Measurements from ENCODE around the gene NDN. TPM values are rescaled to one million over a fixed set of nuclear protein-coding genes. Genes with fewer than 3 reads are reported as not detected.

NDN gene
- polyA plus RNA-seq, 1 donor, result 67.1 TPM

DNA sequence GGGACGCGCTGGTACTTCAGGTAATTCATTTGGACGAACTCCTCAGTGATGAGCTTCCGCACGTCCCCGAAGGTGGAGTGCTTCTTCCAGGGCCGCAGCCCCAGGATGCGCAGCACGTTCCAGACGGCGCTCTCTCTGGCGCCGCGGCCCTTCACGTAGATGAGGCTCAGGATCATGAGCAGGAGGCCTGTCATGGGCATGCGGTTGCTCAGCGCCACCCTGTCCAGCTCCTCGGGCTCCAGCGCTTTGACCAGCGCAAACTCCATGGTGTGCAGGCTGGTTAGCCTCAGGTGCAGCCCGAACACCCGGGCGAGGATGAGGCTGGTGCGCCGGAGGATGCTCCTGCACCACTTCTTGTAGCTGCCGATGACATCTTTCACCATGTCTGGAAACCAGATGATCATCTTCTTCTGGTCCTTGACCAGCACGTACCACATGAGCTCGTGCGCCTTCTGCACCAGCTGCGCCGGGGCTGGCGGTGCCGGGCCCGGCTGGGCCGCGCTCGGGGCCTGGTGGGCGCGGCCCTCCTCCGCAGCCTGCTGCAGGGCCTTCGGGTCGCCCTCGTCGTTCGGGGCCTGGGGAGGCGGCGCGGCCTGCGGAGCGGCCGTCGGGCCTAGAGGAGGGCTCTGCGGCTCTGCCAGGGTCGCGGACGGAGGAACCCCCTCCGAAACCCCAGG, 501 bp downstream of the NDN start:
- Histone ChIP-seq H3K9me3 (ENCODE audit: control insufficient read depth, low read depth, low read length) (peaks cover 6% of the 10 kb centered on the region), H3K27me3 (ENCODE audit: control insufficient read depth, insufficient read depth, low read length) (no peaks in the 10 kb centered on the region), H3K36me3 (ENCODE audit: control insufficient read depth, insufficient read depth, low read length) (no peaks in the 10 kb centered on the region), H3K4me3 (ENCODE audit: low read length) (peak overlapping the region; percentile 64), H3K4me1 (ENCODE audit: control insufficient read depth, insufficient read depth, low read length) (peaks cover 17% of the 10 kb centered on the region), H3K27ac (ENCODE audit: low read length) (peak overlapping the region; percentile 51)
- WGBS (ENCODE audit: insufficient coverage, low lambda C conversion rate), result no CpG with 5 or more reads among the region's 57 CpGs
- DNase-seq, result peak in 1 of 2 donors; percentile 35

DNA sequence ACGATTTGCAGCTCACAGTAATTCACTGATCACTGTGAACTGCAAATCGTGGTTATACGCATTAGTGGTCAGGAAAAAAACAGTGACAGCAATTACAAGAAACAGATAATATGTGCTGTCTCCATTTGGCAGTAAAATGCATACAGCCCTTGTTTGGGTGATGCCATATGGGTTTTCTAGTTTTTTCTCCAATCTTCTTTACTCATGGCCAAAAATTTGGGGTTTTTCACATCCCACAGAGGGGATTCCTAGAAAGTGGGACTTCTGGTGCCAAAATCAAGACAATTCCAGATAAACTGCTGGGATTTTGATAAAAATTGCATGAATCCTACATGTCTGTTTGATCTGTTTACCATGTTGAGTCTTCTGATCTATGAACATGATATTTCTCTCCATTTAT, 15.6 kb downstream of the NDN start:
- H3K4me3 ChIP-seq (ENCODE audit: low read length), result no peak overlapping the region
- H3K9me3 ChIP-seq (ENCODE audit: control insufficient read depth, low read depth, low read length), result peaks cover 3% of the 10 kb centered on the region
- no peak for DNase-seq
- H3K4me1 ChIP-seq (ENCODE audit: control insufficient read depth, insufficient read depth, low read length), result no peaks in the 10 kb centered on the region
- H3K27me3 ChIP-seq (ENCODE audit: control insufficient read depth, insufficient read depth, low read length), result no peaks in the 10 kb centered on the region
- WGBS (ENCODE audit: insufficient coverage, low lambda C conversion rate), result 60% methylated on average over 3 of the region's 3 CpGs
- no peaks in the 10 kb centered on the region for H3K36me3 ChIP-seq (ENCODE audit: control insufficient read depth, insufficient read depth, low read length)
- no peak overlapping the region for H3K27ac ChIP-seq (ENCODE audit: low read length)

DNA sequence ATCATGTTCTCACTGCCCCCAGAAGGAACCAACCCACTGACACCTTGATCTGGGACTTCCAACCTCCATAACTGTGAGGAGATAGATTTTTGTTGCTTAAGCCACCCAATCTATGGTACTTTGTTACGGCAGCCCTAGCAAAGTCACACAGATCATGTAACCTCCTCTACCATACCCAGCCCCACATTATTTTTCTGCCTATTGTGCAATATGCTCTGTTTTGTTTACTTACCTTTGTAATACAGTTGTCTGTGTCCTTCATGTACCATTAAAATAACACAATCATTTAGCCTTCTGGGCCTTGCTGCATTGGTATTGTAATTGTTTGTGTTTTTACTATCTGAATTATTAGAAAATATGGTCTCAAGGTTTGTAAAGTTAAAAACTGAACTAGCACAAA, 16.1 kb downstream of the NDN start:
- no peaks in the 10 kb centered on the region for H3K27me3 ChIP-seq (ENCODE audit: control insufficient read depth, insufficient read depth, low read length)
- H3K9me3 ChIP-seq (ENCODE audit: control insufficient read depth, low read depth, low read length), result peaks cover 3% of the 10 kb centered on the region
- H3K27ac ChIP-seq (ENCODE audit: low read length), result no peak overlapping the region
- H3K4me1 ChIP-seq (ENCODE audit: control insufficient read depth, insufficient read depth, low read length), result no peaks in the 10 kb centered on the region
- no peak for DNase-seq
- no peaks in the 10 kb centered on the region for H3K36me3 ChIP-seq (ENCODE audit: control insufficient read depth, insufficient read depth, low read length)
- no peak overlapping the region for H3K4me3 ChIP-seq (ENCODE audit: low read length)
- no CpG with 5 or more reads among the region's 1 CpG for WGBS (ENCODE audit: insufficient coverage, low lambda C conversion rate)

DNA sequence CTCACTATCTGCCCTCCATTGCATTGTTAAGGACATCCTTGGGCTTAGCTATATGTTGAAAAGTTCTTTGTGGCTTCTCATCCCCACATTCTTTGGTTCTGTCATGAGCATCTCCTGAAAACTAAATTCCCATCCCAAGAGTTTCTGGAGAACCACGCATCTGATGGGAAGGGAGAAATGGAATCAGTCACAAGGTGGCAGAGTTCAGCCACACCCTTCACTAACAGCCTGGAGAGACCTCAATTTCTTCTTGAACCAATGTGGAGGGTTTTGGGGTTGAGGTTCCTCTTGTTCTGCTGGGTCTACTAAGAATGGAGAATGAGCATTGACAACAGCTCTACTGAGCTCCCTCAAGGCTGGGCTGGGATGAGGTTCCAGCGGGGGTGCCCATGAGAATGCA, 23.9 kb downstream of the NDN start:
- Histone ChIP-seq H3K4me3 (ENCODE audit: low read length) (no peak overlapping the region), H3K27ac (ENCODE audit: low read length) (no peak overlapping the region), H3K36me3 (ENCODE audit: control insufficient read depth, insufficient read depth, low read length) (no peaks in the 10 kb centered on the region), H3K27me3 (ENCODE audit: control insufficient read depth, insufficient read depth, low read length) (no peaks in the 10 kb centered on the region), H3K4me1 (ENCODE audit: control insufficient read depth, insufficient read depth, low read length) (no peaks in the 10 kb centered on the region), H3K9me3 (ENCODE audit: control insufficient read depth, low read depth, low read length) (no peaks in the 10 kb centered on the region)
- no CpG with 5 or more reads among the region's 2 CpGs for WGBS (ENCODE audit: insufficient coverage, low lambda C conversion rate)
- DNase-seq, result no peak

DNA sequence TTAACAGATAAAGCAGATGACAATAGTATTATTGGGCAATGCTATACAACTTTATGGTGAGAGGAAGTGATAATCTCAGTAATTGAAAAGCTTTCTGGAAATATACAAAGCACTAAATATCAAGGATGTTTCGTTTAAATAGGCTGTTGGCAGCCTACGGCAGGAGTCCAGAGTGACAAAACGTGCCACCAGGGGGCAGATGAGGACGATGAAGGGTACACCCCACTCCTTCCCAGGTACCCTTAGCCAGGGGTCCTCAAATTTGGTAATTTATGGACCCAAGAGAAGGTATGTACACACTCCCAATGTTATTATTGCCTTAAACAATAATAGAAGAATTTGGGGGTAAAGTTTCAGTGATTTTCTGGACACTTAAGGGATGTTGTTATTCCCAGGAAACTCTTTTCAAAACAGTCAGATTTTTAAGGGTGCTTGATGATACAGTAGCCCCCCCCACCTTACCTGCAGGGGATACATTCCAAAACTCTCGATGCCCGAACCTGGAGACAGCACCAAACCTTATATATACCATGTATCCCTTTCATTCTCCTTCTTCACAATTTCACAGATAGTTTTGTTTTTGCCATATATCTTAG, 38.1 kb downstream of the NDN start:
- no peaks in the 10 kb centered on the region for H3K36me3 ChIP-seq (ENCODE audit: control insufficient read depth, insufficient read depth, low read length)
- no peaks in the 10 kb centered on the region for H3K27me3 ChIP-seq (ENCODE audit: control insufficient read depth, insufficient read depth, low read length)
- H3K9me3 ChIP-seq (ENCODE audit: control insufficient read depth, low read depth, low read length), result peaks cover 30% of the 10 kb centered on the region
- H3K4me1 ChIP-seq (ENCODE audit: control insufficient read depth, insufficient read depth, low read length), result peaks cover 8% of the 10 kb centered on the region
- 35% methylated on average over 2 of the region's 6 CpGs for WGBS (ENCODE audit: insufficient coverage, low lambda C conversion rate)
- H3K27ac ChIP-seq (ENCODE audit: low read length), result no peak overlapping the region
- no peak for DNase-seq
- no peak overlapping the region for H3K4me3 ChIP-seq (ENCODE audit: low read length)

DNA sequence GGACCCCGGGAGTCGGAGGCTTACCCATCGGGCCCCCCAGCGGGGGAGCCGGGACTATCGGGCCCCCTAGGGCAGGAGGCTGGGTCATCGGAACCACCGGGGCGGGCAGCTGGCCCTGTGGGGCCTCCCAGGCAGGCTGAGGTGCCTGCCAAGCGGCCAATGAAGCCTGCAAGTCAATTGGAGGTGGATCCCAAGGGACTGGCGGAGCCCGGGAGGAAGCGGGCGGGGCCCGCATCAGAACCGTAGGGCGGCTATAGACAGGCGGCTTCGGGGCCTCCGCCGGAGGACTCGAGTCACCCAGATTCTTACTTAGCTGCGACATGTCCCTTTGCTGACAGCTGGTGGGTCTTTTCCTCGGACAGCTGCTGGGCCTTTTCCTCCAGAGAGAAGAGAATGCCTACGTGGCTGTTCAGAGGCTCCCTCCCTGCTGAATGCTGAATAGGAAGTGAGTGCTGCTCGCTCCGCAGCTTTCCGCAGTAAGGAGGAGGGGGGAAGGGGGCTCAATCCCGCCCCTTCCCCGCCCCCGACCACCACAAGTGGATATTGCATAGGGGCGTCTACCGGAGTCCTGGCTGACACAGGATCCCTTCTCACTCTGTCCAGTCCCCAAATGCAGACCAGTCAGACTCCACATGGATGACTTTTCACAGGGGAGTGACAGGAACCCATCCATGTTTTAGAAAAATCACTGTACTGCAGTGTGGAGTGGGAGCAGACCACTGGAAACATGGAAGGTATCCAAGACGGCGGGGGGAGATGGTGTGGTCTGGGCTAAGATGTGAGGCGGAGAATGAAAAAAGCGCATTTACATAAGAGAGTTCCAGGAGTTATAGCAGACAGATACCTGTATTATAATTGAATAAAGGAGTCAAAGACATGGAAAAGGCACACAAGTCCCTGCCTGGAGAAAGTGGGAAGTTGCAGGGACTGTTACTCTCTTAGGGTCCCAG, 39.4 kb downstream of the NDN start, which contains the start of gene MAGEL2:
MAGEL2 (minus strand) TSS at position 447 of the 950 bp plus-strand sequence; CDS start at position 322, 125 bp downstream.
- Histone ChIP-seq H3K27me3 (ENCODE audit: control insufficient read depth, insufficient read depth, low read length) (no peaks in the 10 kb centered on the region), H3K9me3 (ENCODE audit: control insufficient read depth, low read depth, low read length) (peaks cover 30% of the 10 kb centered on the region), H3K4me3 (ENCODE audit: low read length) (peak within 1 kb of the TSS; percentile 46), H3K36me3 (ENCODE audit: control insufficient read depth, insufficient read depth, low read length) (no peaks in the 10 kb centered on the region), H3K4me1 (ENCODE audit: control insufficient read depth, insufficient read depth, low read length) (peaks cover 8% of the 10 kb centered on the region), H3K27ac (ENCODE audit: low read length) (no peak within 1 kb of the TSS)
- WGBS (ENCODE audit: insufficient coverage, low lambda C conversion rate), result 83% methylated on average over 1 of the region's 37 CpGs
- DNase-seq, result peak; percentile 16 to 46

DNA sequence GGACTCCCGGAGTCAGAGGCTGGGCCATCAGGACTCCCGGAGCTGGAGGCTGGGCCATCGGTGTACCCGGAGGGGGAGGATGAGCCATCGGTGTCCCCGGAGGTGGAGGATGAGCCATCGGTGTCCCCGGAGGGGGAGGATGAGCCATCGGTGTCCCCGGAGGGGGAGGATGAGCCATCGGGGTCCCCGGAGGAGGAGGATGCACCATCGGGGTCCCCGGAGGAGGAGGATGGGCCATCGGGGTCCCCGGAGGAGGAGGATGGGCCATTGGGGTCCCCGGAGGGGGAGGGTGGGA, 40.2 kb downstream of the NDN start:
- H3K9me3 ChIP-seq (ENCODE audit: control insufficient read depth, low read depth, low read length), result peaks cover 30% of the 10 kb centered on the region
- no peaks in the 10 kb centered on the region for H3K36me3 ChIP-seq (ENCODE audit: control insufficient read depth, insufficient read depth, low read length)
- peaks cover 8% of the 10 kb centered on the region for H3K4me1 ChIP-seq (ENCODE audit: control insufficient read depth, insufficient read depth, low read length)
- WGBS (ENCODE audit: insufficient coverage, low lambda C conversion rate), result no CpG with 5 or more reads among the region's 17 CpGs
- H3K4me3 ChIP-seq (ENCODE audit: low read length), result peak overlapping the region; percentile 46
- H3K27ac ChIP-seq (ENCODE audit: low read length), result no peak overlapping the region
- DNase-seq, result no peak
- H3K27me3 ChIP-seq (ENCODE audit: control insufficient read depth, insufficient read depth, low read length), result no peaks in the 10 kb centered on the region

DNA sequence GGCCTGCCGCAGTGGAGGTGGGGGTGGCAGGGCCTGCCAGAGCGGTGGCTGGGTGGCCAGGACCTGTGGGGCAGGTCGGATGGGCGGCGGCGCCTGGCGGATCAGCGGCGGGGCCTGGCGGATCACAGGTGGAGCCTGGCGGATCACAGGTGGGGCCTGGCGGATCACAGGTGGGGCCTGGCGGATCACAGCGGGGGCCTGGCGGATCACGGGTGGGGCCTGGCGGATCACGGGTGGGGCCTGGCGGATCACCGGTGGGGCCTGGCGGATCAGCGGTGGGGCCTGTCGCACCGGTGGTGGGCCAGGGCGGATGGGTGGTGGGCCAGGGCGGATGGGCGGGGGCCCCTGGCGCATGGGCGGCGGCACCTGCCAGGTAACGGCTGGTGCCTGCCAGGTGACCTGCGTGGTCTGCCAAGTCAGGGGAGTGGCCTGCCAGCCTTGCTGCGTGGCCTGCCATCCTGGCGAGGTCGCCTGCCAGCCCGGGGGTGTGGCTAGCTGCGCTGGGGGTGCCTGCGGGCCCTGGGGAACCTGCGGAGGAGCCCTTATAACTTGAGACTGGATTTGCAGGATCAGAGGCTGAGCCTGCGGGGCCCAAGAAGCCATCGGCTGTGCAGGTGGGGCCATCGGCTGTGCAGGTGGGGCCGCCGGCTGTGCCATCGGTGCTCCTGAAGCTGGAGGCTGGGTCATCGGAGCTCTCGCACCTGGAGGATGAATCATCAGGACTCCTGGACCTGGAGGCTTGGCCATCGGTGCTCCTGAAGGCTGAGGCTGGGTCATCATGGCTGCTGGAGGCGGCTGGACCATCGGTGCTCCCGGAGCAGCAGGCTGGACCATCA, 40.7 kb downstream of the NDN start:
- H3K27me3 ChIP-seq (ENCODE audit: control insufficient read depth, insufficient read depth, low read length), result no peaks in the 10 kb centered on the region
- DNase-seq, result no peak
- H3K9me3 ChIP-seq (ENCODE audit: control insufficient read depth, low read depth, low read length), result peaks cover 30% of the 10 kb centered on the region
- H3K36me3 ChIP-seq (ENCODE audit: control insufficient read depth, insufficient read depth, low read length), result no peaks in the 10 kb centered on the region
- H3K4me3 ChIP-seq (ENCODE audit: low read length), result no peak overlapping the region
- H3K27ac ChIP-seq (ENCODE audit: low read length), result no peak overlapping the region
- WGBS (ENCODE audit: insufficient coverage, low lambda C conversion rate), result no CpG with 5 or more reads among the region's 51 CpGs
- H3K4me1 ChIP-seq (ENCODE audit: control insufficient read depth, insufficient read depth, low read length), result peaks cover 8% of the 10 kb centered on the region

DNA sequence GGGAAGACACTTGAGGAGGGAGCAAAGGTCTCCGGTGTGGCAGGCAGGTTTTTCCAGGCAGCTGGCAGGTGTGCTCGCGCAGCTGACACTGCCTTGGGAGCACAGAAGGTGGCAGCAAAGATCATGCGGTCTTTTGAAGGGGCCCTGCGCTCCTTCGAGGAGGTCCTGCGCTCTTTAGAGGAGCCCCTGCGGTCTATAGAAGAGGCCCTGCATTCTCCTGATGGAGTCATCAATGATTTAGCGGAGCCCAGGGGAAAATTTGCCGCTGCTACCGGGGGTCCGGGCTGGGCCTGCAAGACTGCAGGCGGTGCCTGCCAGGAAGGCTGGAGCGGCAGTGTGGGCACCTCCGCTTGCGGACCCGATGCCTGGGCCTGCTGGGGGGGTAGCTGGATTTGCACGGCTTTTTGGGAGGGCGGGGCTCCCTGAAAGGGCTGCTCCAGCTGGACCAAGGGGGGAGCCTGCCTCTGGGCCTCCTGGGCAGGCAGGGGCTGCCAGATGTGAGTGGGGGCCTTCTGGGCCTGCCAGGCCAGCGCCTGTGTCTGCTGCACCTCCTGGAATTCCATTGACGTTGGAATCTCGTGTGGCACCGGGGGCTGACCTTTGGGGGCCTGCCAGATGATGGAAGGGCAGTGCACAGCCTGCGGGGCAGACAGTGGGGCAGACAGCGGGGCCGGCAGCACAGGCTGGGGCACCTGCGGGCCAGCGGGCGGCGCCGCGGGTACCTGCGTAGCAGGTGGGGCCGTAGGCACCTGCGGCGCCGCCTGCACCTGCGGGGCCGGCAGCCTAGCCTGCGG, 41.5 kb downstream of the NDN start:
- no peaks in the 10 kb centered on the region for H3K27me3 ChIP-seq (ENCODE audit: control insufficient read depth, insufficient read depth, low read length)
- no peaks in the 10 kb centered on the region for H3K36me3 ChIP-seq (ENCODE audit: control insufficient read depth, insufficient read depth, low read length)
- no CpG with 5 or more reads among the region's 40 CpGs for WGBS (ENCODE audit: insufficient coverage, low lambda C conversion rate)
- peak; percentile 67 to 70 for DNase-seq
- peaks cover 8% of the 10 kb centered on the region for H3K4me1 ChIP-seq (ENCODE audit: control insufficient read depth, insufficient read depth, low read length)
- no peak overlapping the region for H3K4me3 ChIP-seq (ENCODE audit: low read length)
- peaks cover 30% of the 10 kb centered on the region for H3K9me3 ChIP-seq (ENCODE audit: control insufficient read depth, low read depth, low read length)
- no peak overlapping the region for H3K27ac ChIP-seq (ENCODE audit: low read length)

Data from large intestine (tissue), 3 donors.